Measurements from ENCODE around the gene ATAD3A. TPM values are rescaled to one million over a fixed set of nuclear protein-coding genes. Genes with fewer than 3 reads are reported as not detected.
A peak's percentile ranks its signal among the peaks of the same experiment; 100 is the strongest.
"Not testable (repeated sequence)": the region's sequence is repeated elsewhere in the genome, so short reads cannot be mapped to it uniquely, and the experiment has no call there.

ATAD3A gene
- polyA plus RNA-seq, 1 of the 3 experiments (the other 2 are of a cell fraction) = 40.2 TPM

- H3K27me3 ChIP-seq (ENCODE audit: insufficient read depth); H3K9ac ChIP-seq; H3K27ac ChIP-seq (ENCODE audit: low read depth in 2 of 2, low read length in 1 of 2); H3K9me3 ChIP-seq; H3K4me2 ChIP-seq; H3K4me1 ChIP-seq (ENCODE audit: control insufficient read depth in 1 of 2, insufficient read depth in 2 of 2, low read depth in 1 of 2, low read length in 1 of 2); DNase-seq; H4K20me1 ChIP-seq (ENCODE audit: insufficient read depth); H3F3A ChIP-seq (replicated peaks; ENCODE audit: insufficient read depth); H3K9me2 ChIP-seq; H3K79me2 ChIP-seq (ENCODE audit: insufficient read depth); H3K36me3 ChIP-seq (replicated peaks in 1 of 2; ENCODE audit: control insufficient read depth in 1 of 2, insufficient read depth in 2 of 2, low read length in 1 of 2); H3K4me3 ChIP-seq (ENCODE audit: low read depth in 2 of 2, low read length in 1 of 2): not testable (repeated sequence)
- ChIA-PET POLR2A (interaction anchor here (0.9 to 1.2 kb wide), 2 partner anchors 102 to 104 kb away, joined by 3 to 4 read pairs; no protein-coding TSS in a partner anchor), CTCF (interaction anchor here (0.6 to 2.0 kb wide), 14 partner anchors 10 to 157 kb away, joined by 3 to 8 read pairs (median 3); no protein-coding TSS in a partner anchor)
- H2AFZ ChIP-seq (ENCODE audit: low read depth) = peak overlapping the region; percentile 51; the same call in 1 of the 2 replicates
- TF ChIP-seq SMC3 (IDR thresholded peaks at IDR 0.05; ENCODE audit: low read depth, low read length) = 0 out of 2 replicates have a peak, but pooled peaks have one; percentile 1
- TF ChIP-seq CTCF (IDR thresholded peaks at IDR 0.05) = peak; percentile 53
- peak; percentile 26 for TF ChIP-seq RAD21 (IDR thresholded peaks at IDR 0.05; ENCODE audit: low read length)
- WGBS (ENCODE audit: low lambda C conversion rate) = 67% methylated on average over 13 of the region's 16 CpGs
Observed at GRCh38 chr1:1504777-1505365, 7.1 kb upstream of the ATAD3A start.

- H3K9me3 ChIP-seq; H2AFZ ChIP-seq (ENCODE audit: low read depth); H3K4me2 ChIP-seq; H3K9me2 ChIP-seq; DNase-seq; H3K36me3 ChIP-seq (replicated peaks in 1 of 2; ENCODE audit: control insufficient read depth in 1 of 2, insufficient read depth in 2 of 2, low read length in 1 of 2); H3K27me3 ChIP-seq (ENCODE audit: insufficient read depth); H3F3A ChIP-seq (replicated peaks; ENCODE audit: insufficient read depth); H3K79me2 ChIP-seq (ENCODE audit: insufficient read depth); H3K27ac ChIP-seq (ENCODE audit: low read depth in 2 of 2, low read length in 1 of 2); H3K4me1 ChIP-seq (ENCODE audit: control insufficient read depth in 1 of 2, insufficient read depth in 2 of 2, low read depth in 1 of 2, low read length in 1 of 2); H3K4me3 ChIP-seq (ENCODE audit: low read depth in 2 of 2, low read length in 1 of 2); H4K20me1 ChIP-seq (ENCODE audit: insufficient read depth); H3K9ac ChIP-seq: not testable (repeated sequence)
- TF ChIP-seq CTCF (IDR thresholded peaks at IDR 0.05) (peak; percentile 45), RAD21 (IDR thresholded peaks at IDR 0.05; ENCODE audit: low read length) (peak; percentile 19; the same call in 1 of the 2 replicates)
- 53% methylated on average over 14 of the region's 22 CpGs for WGBS (ENCODE audit: low lambda C conversion rate)
- CTCF ChIA-PET = interaction anchor here (0.6 to 2.0 kb wide), 12 partner anchors 14 to 157 kb away, joined by 3 to 8 read pairs (median 4); no protein-coding TSS in a partner anchor
- POLR2A ChIA-PET = interaction anchor here (0.9 to 1.2 kb wide), 2 partner anchors 103 to 105 kb away, joined by 3 to 4 read pairs; no protein-coding TSS in a partner anchor
Observed at GRCh38 chr1:1505366-1505798, 6.6 kb upstream of the ATAD3A start.

GRCh38 chr1:1505801-1506200, 6.2 kb upstream of the ATAD3A start:
- not testable (repeated sequence) for H3K4me3 ChIP-seq (ENCODE audit: low read depth in 2 of 2, low read length in 1 of 2); DNase-seq; H4K20me1 ChIP-seq (ENCODE audit: insufficient read depth); H3K27me3 ChIP-seq (ENCODE audit: insufficient read depth); H3K36me3 ChIP-seq (replicated peaks in 1 of 2; ENCODE audit: control insufficient read depth in 1 of 2, insufficient read depth in 2 of 2, low read length in 1 of 2); H3K27ac ChIP-seq (ENCODE audit: low read depth in 2 of 2, low read length in 1 of 2); H3K9me2 ChIP-seq; H3F3A ChIP-seq (replicated peaks; ENCODE audit: insufficient read depth); H3K4me1 ChIP-seq (ENCODE audit: control insufficient read depth in 1 of 2, insufficient read depth in 2 of 2, low read depth in 1 of 2, low read length in 1 of 2); H3K9ac ChIP-seq; H3K4me2 ChIP-seq; H3K9me3 ChIP-seq; H3K79me2 ChIP-seq (ENCODE audit: insufficient read depth); H2AFZ ChIP-seq (ENCODE audit: low read depth)
- ChIA-PET POLR2A (interaction anchor here (1.2 kb wide), 1 partner anchor 105 kb away, joined by 4 read pairs; no protein-coding TSS in a partner anchor), CTCF (interaction anchor here (0.6 to 2.0 kb wide), 11 partner anchors 15 to 135 kb away, joined by 3 to 8 read pairs (median 3); no protein-coding TSS in a partner anchor)
- WGBS (ENCODE audit: low lambda C conversion rate) = 82% methylated on average over 3 of the region's 5 CpGs
